ENCODE measurements around the gene MOV10L1.

Gene MOV10L1

GRCh38 chr22:50071432-50072166 lies 18.2 kb upstream of the MOV10L1 start:
- TF ChIP-seq MAX (IDR thresholded peaks at IDR 0.05; ENCODE audit: low read depth, low read length) (no peak), POLR2A (IDR thresholded peaks at IDR 0.05; ENCODE audit: extremely low read depth, insufficient read length) (no peak), CTCF (IDR thresholded peaks at IDR 0.05; ENCODE audit: low read depth, low read length) (no peak), MYC (IDR thresholded peaks at IDR 0.05; ENCODE audit: low read depth, low read length) (no peak)
- no peak for DNase-seq (ENCODE audit: low read depth)
- H3K4me3 ChIP-seq (ENCODE audit: low read depth, low read length) = no peak overlapping the region

GRCh38 chr22:50072167-50072555 lies 17.6 kb upstream of the MOV10L1 start:
- no peak for DNase-seq (ENCODE audit: low read depth)
- H3K4me3 ChIP-seq (ENCODE audit: low read depth, low read length) = no peak overlapping the region
- TF ChIP-seq MAX (IDR thresholded peaks at IDR 0.05; ENCODE audit: low read depth, low read length) (no peak), MYC (IDR thresholded peaks at IDR 0.05; ENCODE audit: low read depth, low read length) (no peak), POLR2A (IDR thresholded peaks at IDR 0.05; ENCODE audit: extremely low read depth, insufficient read length) (no peak), CTCF (IDR thresholded peaks at IDR 0.05; ENCODE audit: low read depth, low read length) (no peak)

- no peak overlapping the region for H3K4me3 ChIP-seq (ENCODE audit: low read depth, low read length)
- no peak for DNase-seq (ENCODE audit: low read depth)
- TF ChIP-seq CTCF (IDR thresholded peaks at IDR 0.05; ENCODE audit: low read depth, low read length) (no peak), POLR2A (IDR thresholded peaks at IDR 0.05; ENCODE audit: extremely low read depth, insufficient read length) (no peak), MYC (IDR thresholded peaks at IDR 0.05; ENCODE audit: low read depth, low read length) (no peak), MAX (IDR thresholded peaks at IDR 0.05; ENCODE audit: low read depth, low read length) (no peak)
Measured at GRCh38 chr22:50072714-50073538, 16.9 kb upstream of the MOV10L1 start.

GRCh38 chr22:50074056-50074455 lies 15.8 kb upstream of the MOV10L1 start:
- DNase-seq (ENCODE audit: low read depth) = no peak
- no peak for TF ChIP-seq MAX (IDR thresholded peaks at IDR 0.05; ENCODE audit: low read depth, low read length)
- TF ChIP-seq MYC (IDR thresholded peaks at IDR 0.05; ENCODE audit: low read depth, low read length) = no peak
- no peak for TF ChIP-seq CTCF (IDR thresholded peaks at IDR 0.05; ENCODE audit: low read depth, low read length)
- no peak for TF ChIP-seq POLR2A (IDR thresholded peaks at IDR 0.05; ENCODE audit: extremely low read depth, insufficient read length)

GRCh38 chr22:50074551-50075530 lies 15.0 kb upstream of the MOV10L1 start:
- H3K4me3 ChIP-seq (ENCODE audit: low read depth, low read length) = no peak overlapping the region
- TF ChIP-seq CTCF (IDR thresholded peaks at IDR 0.05; ENCODE audit: low read depth, low read length) = no peak
- no peak for TF ChIP-seq MAX (IDR thresholded peaks at IDR 0.05; ENCODE audit: low read depth, low read length)
- no peak for TF ChIP-seq POLR2A (IDR thresholded peaks at IDR 0.05; ENCODE audit: extremely low read depth, insufficient read length)
- TF ChIP-seq MYC (IDR thresholded peaks at IDR 0.05; ENCODE audit: low read depth, low read length) = no peak
- no peak for DNase-seq (ENCODE audit: low read depth)

More at GRCh38 chr22:50074056-50074455, 15.8 kb upstream of the MOV10L1 start:
- no peak overlapping the region for H3K4me3 ChIP-seq (ENCODE audit: low read depth, low read length)
